Uterus (tissue), 4 donors: ENCODE results near the gene RALGAPB. TPM values are rescaled to one million over a fixed set of nuclear protein-coding genes. Genes with fewer than 3 reads are reported as not detected.

Experiments used
- DNase-seq, 2 donors: peaks; one replicate each; pipeline ENCODE4 v3.0.0-alpha.2; 2019 to 2020
- H3K27ac ChIP-seq, 2 donors: fragments of 200-600 bp; sonication (generic); 1 replicate in 1 of 2; 2 replicates in 1 of 2; pipeline ENCODE4 v1.5.1; 2016 to 2018
- H3K27me3 ChIP-seq, 2 donors: fragments of 200-600 bp; sonication (generic); one replicate each; pipeline ENCODE4 v1.5.1; 2018 to 2019; ENCODE audit warnings: control low read depth in 1 of 2
- H3K36me3 ChIP-seq, 2 donors: fragments of 200-600 bp; sonication (generic); one replicate each; pipeline ENCODE4 v1.5.1; 2019; ENCODE audit warnings: control low read depth in 1 of 2
- H3K4me1 ChIP-seq, 2 donors: fragments of 200-600 bp; sonication (generic); one replicate each; pipeline ENCODE4 v1.5.1; 2018 to 2019; ENCODE audit warnings: control low read depth in 1 of 2
- H3K4me3 ChIP-seq, 2 donors: fragments of 200-600 bp; sonication (generic); 1 replicate in 1 of 2; 2 replicates in 1 of 2; pipeline ENCODE4 v1.5.1; 2018 to 2019; ENCODE audit warnings: mild to moderate bottlenecking in 1 of 2
- H3K9me3 ChIP-seq, 2 donors: fragments of 200-600 bp; sonication (generic); one replicate each; pipeline ENCODE4 v1.5.1; 2019; ENCODE audit warnings: control low read depth in 1 of 2
- POLR2A ChIP-seq, 2 donors: fragments of 450-650 bp; IDR thresholded peaks; one replicate each; pipeline ENCODE4 v1.6.1; 2016; ENCODE audit warnings: antibody characterized with exemption in 2 of 2, mild to moderate bottlenecking in 1 of 2, moderate library complexity in 1 of 2
- intact Hi-C: fragments of 100-400 bp; cut with DNase I; formaldehyde crosslinking; loops from one replicate; pipeline ENCODE4 v1.15.1; 2023; ENCODE audit warnings: low total_unique reads
- total RNA-seq, 4 donors: library from RNA; depleted of rRNA in 3 of 4; stranded (reverse); fragments of >200 nt in 3 of 4; gene quantifications; one replicate each; pipeline versions ENCODE4 v1.1.0 to v1.2.4, GENCODE V29; 2014 to 2023
- TF ChIP-seq, protein P1 (sequence below), 4 experiments: fragments of 200-600 bp in 2 of 4; fragments of 450-650 bp in 2 of 4; sonication (generic) in 2 of 4; IDR thresholded peaks; one replicate each; pipeline ENCODE4 v1.5.1; 2016 to 2019; ENCODE audit warnings: antibody characterized with exemption in 4 of 4, mild to moderate bottlenecking in 2 of 4, moderate library complexity in 1 of 4
- donor health status: DM: yes; HTN: yes; CAD: no.

Gene RALGAPB
- total RNA-seq, 4 donors from 2014 or later, result 27.4 to 57.0 (median 39.9) TPM

- Histone ChIP-seq H3K4me3 (no peak overlapping the region), H3K9me3 (no peaks in the 10 kb centered on the region), H3K27me3 (no peaks in the 10 kb centered on the region), H3K27ac (no peak overlapping the region), H3K36me3 (no peaks in the 10 kb centered on the region), H3K4me1 (no peaks in the 10 kb centered on the region)
- TF ChIP-seq, protein P1, sequence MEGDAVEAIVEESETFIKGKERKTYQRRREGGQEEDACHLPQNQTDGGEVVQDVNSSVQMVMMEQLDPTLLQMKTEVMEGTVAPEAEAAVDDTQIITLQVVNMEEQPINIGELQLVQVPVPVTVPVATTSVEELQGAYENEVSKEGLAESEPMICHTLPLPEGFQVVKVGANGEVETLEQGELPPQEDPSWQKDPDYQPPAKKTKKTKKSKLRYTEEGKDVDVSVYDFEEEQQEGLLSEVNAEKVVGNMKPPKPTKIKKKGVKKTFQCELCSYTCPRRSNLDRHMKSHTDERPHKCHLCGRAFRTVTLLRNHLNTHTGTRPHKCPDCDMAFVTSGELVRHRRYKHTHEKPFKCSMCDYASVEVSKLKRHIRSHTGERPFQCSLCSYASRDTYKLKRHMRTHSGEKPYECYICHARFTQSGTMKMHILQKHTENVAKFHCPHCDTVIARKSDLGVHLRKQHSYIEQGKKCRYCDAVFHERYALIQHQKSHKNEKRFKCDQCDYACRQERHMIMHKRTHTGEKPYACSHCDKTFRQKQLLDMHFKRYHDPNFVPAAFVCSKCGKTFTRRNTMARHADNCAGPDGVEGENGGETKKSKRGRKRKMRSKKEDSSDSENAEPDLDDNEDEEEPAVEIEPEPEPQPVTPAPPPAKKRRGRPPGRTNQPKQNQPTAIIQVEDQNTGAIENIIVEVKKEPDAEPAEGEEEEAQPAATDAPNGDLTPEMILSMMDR (IDR thresholded peaks at IDR 0.05), result no peak
- no peak for TF ChIP-seq POLR2A (IDR thresholded peaks at IDR 0.05)
- intact Hi-C loops, result no loop called here
- DNase-seq, result no peak
Observed at GRCh38 chr20:38566036-38566598, 93.5 kb downstream of the RALGAPB start.

GRCh38 chr20:38569747-38570525 lies 97.3 kb downstream of the RALGAPB start:
- Histone ChIP-seq H3K27ac (no peak overlapping the region), H3K9me3 (no peaks in the 10 kb centered on the region), H3K36me3 (no peaks in the 10 kb centered on the region), H3K4me1 (no peaks in the 10 kb centered on the region), H3K4me3 (no peak overlapping the region), H3K27me3 (no peaks in the 10 kb centered on the region)
- no peak for DNase-seq
- intact Hi-C loops, result no loop called here
- no peak for TF ChIP-seq POLR2A (IDR thresholded peaks at IDR 0.05)
- TF ChIP-seq, protein P1 (IDR thresholded peaks at IDR 0.05), result no peak

GRCh38 chr20:38573413-38573812 lies 100.8 kb downstream of the RALGAPB start:
- TF ChIP-seq, protein P1 (IDR thresholded peaks at IDR 0.05), result no peak
- no peak for TF ChIP-seq POLR2A (IDR thresholded peaks at IDR 0.05)
- no peaks in the 10 kb centered on the region for H3K9me3 ChIP-seq
- DNase-seq, result no peak
- H3K36me3 ChIP-seq, result no peaks in the 10 kb centered on the region
- intact Hi-C loops, result no loop called here
- H3K4me3 ChIP-seq, result no peak overlapping the region
- no peaks in the 10 kb centered on the region for H3K27me3 ChIP-seq
- H3K27ac ChIP-seq, result no peak overlapping the region
- no peaks in the 10 kb centered on the region for H3K4me1 ChIP-seq

GRCh38 chr20:38579219-38579910 lies 106.7 kb downstream of the RALGAPB start:
- Histone ChIP-seq H3K27me3 (no peaks in the 10 kb centered on the region), H3K4me1 (no peaks in the 10 kb centered on the region), H3K4me3 (no peak overlapping the region), H3K9me3 (no peaks in the 10 kb centered on the region), H3K36me3 (no peaks in the 10 kb centered on the region), H3K27ac (no peak overlapping the region)
- TF ChIP-seq, protein P1 (IDR thresholded peaks at IDR 0.05), result no peak
- no peak for TF ChIP-seq POLR2A (IDR thresholded peaks at IDR 0.05)
- DNase-seq, result no peak
- intact Hi-C loops, result no loop called here

DNA sequence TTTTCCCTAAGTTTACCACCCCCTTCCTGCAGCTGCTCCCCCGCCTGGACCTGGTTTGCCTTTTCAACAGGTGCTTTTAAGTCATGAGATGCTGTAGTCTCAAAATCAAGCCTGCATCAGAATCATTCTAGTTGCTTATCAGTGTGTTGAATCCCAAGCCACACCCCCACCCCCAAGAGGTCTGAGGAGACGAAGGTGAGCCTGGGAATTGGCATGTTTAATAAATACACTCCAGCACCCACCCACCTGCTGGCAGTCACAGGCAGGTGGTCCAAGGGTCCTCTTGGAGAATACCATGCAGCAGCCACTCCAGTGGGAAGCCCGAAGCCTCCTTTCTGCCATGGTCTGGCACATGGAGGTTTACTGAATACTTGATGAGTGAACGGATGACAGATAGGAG lies 107.3 kb downstream of the RALGAPB start:
- Histone ChIP-seq H3K36me3 (no peaks in the 10 kb centered on the region), H3K27me3 (no peaks in the 10 kb centered on the region), H3K27ac (no peak overlapping the region), H3K4me1 (no peaks in the 10 kb centered on the region), H3K9me3 (no peaks in the 10 kb centered on the region), H3K4me3 (no peak overlapping the region)
- TF ChIP-seq, protein P1 (IDR thresholded peaks at IDR 0.05), result no peak
- TF ChIP-seq POLR2A (IDR thresholded peaks at IDR 0.05), result no peak
- intact Hi-C loops, result no loop called here
- no peak for DNase-seq
